ENCODE measurements around the gene CDKN1C.

GRCh38 chr11:2897048-2897447, 11.5 kb upstream of the CDKN1C start:
- TF ChIP-seq CTCF (IDR thresholded peaks at IDR 0.05) (no peak), POLR2A (IDR thresholded peaks at IDR 0.05) (no peak)
